Measurements from ENCODE around the gene ZNF385B.

ZNF385B gene

GRCh38 chr2:179758636-179759035 is 102.8 kb downstream of the ZNF385B start:
- TF ChIP-seq, protein P1, sequence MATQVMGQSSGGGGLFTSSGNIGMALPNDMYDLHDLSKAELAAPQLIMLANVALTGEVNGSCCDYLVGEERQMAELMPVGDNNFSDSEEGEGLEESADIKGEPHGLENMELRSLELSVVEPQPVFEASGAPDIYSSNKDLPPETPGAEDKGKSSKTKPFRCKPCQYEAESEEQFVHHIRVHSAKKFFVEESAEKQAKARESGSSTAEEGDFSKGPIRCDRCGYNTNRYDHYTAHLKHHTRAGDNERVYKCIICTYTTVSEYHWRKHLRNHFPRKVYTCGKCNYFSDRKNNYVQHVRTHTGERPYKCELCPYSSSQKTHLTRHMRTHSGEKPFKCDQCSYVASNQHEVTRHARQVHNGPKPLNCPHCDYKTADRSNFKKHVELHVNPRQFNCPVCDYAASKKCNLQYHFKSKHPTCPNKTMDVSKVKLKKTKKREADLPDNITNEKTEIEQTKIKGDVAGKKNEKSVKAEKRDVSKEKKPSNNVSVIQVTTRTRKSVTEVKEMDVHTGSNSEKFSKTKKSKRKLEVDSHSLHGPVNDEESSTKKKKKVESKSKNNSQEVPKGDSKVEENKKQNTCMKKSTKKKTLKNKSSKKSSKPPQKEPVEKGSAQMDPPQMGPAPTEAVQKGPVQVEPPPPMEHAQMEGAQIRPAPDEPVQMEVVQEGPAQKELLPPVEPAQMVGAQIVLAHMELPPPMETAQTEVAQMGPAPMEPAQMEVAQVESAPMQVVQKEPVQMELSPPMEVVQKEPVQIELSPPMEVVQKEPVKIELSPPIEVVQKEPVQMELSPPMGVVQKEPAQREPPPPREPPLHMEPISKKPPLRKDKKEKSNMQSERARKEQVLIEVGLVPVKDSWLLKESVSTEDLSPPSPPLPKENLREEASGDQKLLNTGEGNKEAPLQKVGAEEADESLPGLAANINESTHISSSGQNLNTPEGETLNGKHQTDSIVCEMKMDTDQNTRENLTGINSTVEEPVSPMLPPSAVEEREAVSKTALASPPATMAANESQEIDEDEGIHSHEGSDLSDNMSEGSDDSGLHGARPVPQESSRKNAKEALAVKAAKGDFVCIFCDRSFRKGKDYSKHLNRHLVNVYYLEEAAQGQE (IDR thresholded peaks at IDR 0.05; ENCODE audit: insufficient read depth in 1 of 2, low read depth in 2 of 2, low read length in 2 of 2) = no peak
- TF ChIP-seq SIN3A (IDR thresholded peaks at IDR 0.05; ENCODE audit: borderline replicate concordance, insufficient read depth, low read length) (no peak), TAF1 (IDR thresholded peaks at IDR 0.05; ENCODE audit: borderline replicate concordance, insufficient read depth, low read length) (no peak), POLR2AphosphoS5 (IDR thresholded peaks at IDR 0.05; ENCODE audit: low read depth, low read length) (no peak)

DNA sequence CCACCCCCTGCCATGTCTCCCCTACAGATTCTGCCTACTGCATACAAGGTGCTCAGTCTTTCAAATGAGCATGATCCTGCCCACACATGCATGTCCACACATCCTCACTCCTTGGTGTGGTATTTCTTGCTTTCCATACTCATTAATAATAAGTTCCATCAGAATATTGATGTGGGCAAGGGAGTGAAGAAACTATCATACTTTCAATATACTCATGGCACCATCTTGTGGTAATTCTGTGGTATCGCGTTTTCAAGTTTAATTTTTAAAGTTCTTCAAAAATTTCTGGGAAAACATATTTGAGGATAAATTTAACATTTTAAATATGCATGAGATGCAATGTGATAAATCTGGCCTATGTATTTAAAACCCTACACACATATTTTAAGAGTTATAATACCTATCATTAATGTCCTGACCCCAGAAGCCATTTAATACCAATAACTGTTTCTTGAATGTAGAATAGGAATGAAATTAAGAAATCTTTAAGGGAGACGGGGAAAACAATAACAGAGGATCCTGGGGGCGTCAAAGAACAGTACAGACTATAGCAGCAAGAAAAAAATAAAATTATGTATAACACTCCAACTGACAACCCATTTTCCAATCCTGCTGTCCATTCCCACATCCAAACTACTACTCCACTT is 110.1 kb downstream of the ZNF385B start:
- TF ChIP-seq FOXP2 (optimal IDR thresholded peaks at IDR 0.05; ENCODE audit: borderline replicate concordance, extremely low read depth, extremely low read length, insufficient read depth) (no peak), SIN3A (IDR thresholded peaks at IDR 0.05; ENCODE audit: borderline replicate concordance, insufficient read depth, low read length) (no peak), TAF1 (IDR thresholded peaks at IDR 0.05; ENCODE audit: borderline replicate concordance, insufficient read depth, low read length) (no peak), POLR2AphosphoS5 (IDR thresholded peaks at IDR 0.05; ENCODE audit: low read depth, low read length) (no peak)
- TF ChIP-seq, protein P1 (IDR thresholded peaks at IDR 0.05; ENCODE audit: insufficient read depth in 1 of 2, low read depth in 2 of 2, low read length in 2 of 2) = no peak

DNA sequence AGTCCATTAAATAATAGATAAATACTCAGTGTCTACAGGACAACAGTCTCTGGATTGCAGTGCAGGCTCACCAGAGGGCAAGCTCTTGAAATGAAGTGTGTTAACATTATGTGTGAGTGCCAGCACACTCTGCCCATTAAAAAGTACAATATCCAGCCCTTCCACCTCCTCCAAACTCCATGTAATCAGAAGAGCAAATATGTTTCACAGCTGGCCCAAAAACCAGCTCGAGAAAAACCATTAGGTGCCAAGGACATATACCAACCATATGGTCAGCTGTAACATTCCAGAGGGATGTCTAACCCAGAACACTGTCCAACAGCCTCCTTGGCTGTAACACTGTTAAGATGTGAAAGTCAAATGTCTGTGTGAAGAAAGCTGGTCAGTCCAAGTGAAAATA is 112.2 kb downstream of the ZNF385B start:
- no peak for TF ChIP-seq FOXP2 (optimal IDR thresholded peaks at IDR 0.05; ENCODE audit: borderline replicate concordance, extremely low read depth, extremely low read length, insufficient read depth)
- TF ChIP-seq TAF1 (IDR thresholded peaks at IDR 0.05; ENCODE audit: borderline replicate concordance, insufficient read depth, low read length) = no peak
- TF ChIP-seq, protein P1 (IDR thresholded peaks at IDR 0.05; ENCODE audit: insufficient read depth in 1 of 2, low read depth in 2 of 2, low read length in 2 of 2) = no peak
- no peak for TF ChIP-seq SIN3A (IDR thresholded peaks at IDR 0.05; ENCODE audit: borderline replicate concordance, insufficient read depth, low read length)
- no peak for TF ChIP-seq POLR2AphosphoS5 (IDR thresholded peaks at IDR 0.05; ENCODE audit: low read depth, low read length)

DNA sequence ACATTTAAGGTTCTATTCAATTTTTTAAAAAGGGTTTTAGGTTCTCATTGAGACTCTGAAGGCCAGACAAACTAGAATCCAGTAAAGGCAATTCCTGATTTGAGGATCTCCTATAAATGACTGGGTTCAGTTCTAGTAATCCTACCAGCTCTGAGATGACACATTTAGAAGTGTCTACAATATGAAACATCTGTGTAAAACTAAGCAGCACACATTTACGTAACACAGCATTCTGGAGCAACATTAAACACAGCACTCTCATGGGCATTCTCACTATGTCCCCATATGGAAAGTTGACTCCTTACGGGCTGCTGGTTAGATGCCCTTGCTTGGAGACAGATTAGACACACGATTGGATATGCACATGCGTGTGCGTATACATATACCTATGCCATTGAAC is 114.4 kb downstream of the ZNF385B start:
- TF ChIP-seq TAF1 (IDR thresholded peaks at IDR 0.05; ENCODE audit: borderline replicate concordance, insufficient read depth, low read length) (no peak), SIN3A (IDR thresholded peaks at IDR 0.05; ENCODE audit: borderline replicate concordance, insufficient read depth, low read length) (no peak), FOXP2 (optimal IDR thresholded peaks at IDR 0.05; ENCODE audit: borderline replicate concordance, extremely low read depth, extremely low read length, insufficient read depth) (no peak), POLR2AphosphoS5 (IDR thresholded peaks at IDR 0.05; ENCODE audit: low read depth, low read length) (no peak)
- TF ChIP-seq, protein P1 (IDR thresholded peaks at IDR 0.05; ENCODE audit: insufficient read depth in 1 of 2, low read depth in 2 of 2, low read length in 2 of 2) = no peak
